Astrocyte (in vitro differentiated cells and primary cell): ENCODE results near the gene PTGIS.

Experiments
- CTCF ChIP-seq: IDR thresholded peaks from 2 replicates; pipeline ENCODE4 v1.5.1; 2011; ENCODE audit warnings: low read depth, mild to moderate bottlenecking, inconsistent platforms, low read length, moderate library complexity; ENCODE audit not compliant: insufficient read depth
- EZH2 ChIP-seq: IDR thresholded peaks from 2 replicates; pipeline ENCODE4 v1.6.1; 2012; ENCODE audit warnings: mild to moderate bottlenecking, low read length, inconsistent platforms; ENCODE audit not compliant: insufficient read depth

- TF ChIP-seq EZH2: no peak
- TF ChIP-seq CTCF: no peak
Measured at GRCh38 chr20:49545572-49545971, 22.4 kb downstream of the PTGIS start.
